Measurements from ENCODE around the gene MYEOV.

The MYEOV gene

GRCh38 chr11:69293819-69294505 lies at the start of gene MYEOV:
MYEOV (plus strand) TSS chr11:69294155; CDS start chr11:69295355, 1,200 bp downstream.
- no peak for DNase-seq

GRCh38 chr11:69244266-69244665 lies 49.7 kb upstream of the MYEOV start:
- DNase-seq, result no peak

GRCh38 chr11:69245041-69245440 lies 48.9 kb upstream of the MYEOV start:
- no peak for DNase-seq

GRCh38 chr11:69245491-69246345 lies 48.2 kb upstream of the MYEOV start:
- no peak for DNase-seq

- DNase-seq, result no peak
These were observed 44.4 kb upstream of the MYEOV start for GRCh38 chr11:69249311-69250185.

GRCh38 chr11:69250186-69251056 lies 43.5 kb upstream of the MYEOV start:
- DNase-seq, result no peak

GRCh38 chr11:69251057-69251393 lies 42.9 kb upstream of the MYEOV start:
- no peak for DNase-seq

- DNase-seq, result no peak
These were observed 42.1 kb upstream of the MYEOV start for GRCh38 chr11:69251639-69252489.

GRCh38 chr11:69252490-69252837 lies 41.5 kb upstream of the MYEOV start:
- DNase-seq, result no peak

GRCh38 chr11:69253028-69253427 lies 40.9 kb upstream of the MYEOV start:
- no peak for DNase-seq

GRCh38 chr11:69257134-69257533 lies 36.8 kb upstream of the MYEOV start:
- no peak for DNase-seq

- no peak for DNase-seq
These were observed 35.9 kb upstream of the MYEOV start for GRCh38 chr11:69257838-69258658.

GRCh38 chr11:69259096-69259495 lies 34.9 kb upstream of the MYEOV start:
- DNase-seq, result no peak

GRCh38 chr11:69260622-69261021 lies 33.3 kb upstream of the MYEOV start:
- DNase-seq, result no peak

GRCh38 chr11:69261116-69261515 lies 32.8 kb upstream of the MYEOV start:
- DNase-seq, result no peak

GRCh38 chr11:69262918-69263735 lies 30.8 kb upstream of the MYEOV start:
- no peak for DNase-seq

- DNase-seq, result no peak
These were observed 30.3 kb upstream of the MYEOV start for GRCh38 chr11:69263736-69264052.

GRCh38 chr11:69264486-69264885 lies 29.5 kb upstream of the MYEOV start:
- no peak for DNase-seq

- DNase-seq, result no peak
These were observed 28.7 kb upstream of the MYEOV start for GRCh38 chr11:69265210-69265609.

Data from NCI-H774 (cell line).